ENCODE results near the gene NDC1. TPM values are rescaled to one million over a fixed set of nuclear protein-coding genes. Genes with fewer than 3 reads are reported as not detected.

Gene NDC1
- total and polyA plus RNA-seq, 2 donors (not counting 3 experiments of a cell fraction or from before 2014, with no cell fraction given), result 23.2 to 29.2 TPM

DNA sequence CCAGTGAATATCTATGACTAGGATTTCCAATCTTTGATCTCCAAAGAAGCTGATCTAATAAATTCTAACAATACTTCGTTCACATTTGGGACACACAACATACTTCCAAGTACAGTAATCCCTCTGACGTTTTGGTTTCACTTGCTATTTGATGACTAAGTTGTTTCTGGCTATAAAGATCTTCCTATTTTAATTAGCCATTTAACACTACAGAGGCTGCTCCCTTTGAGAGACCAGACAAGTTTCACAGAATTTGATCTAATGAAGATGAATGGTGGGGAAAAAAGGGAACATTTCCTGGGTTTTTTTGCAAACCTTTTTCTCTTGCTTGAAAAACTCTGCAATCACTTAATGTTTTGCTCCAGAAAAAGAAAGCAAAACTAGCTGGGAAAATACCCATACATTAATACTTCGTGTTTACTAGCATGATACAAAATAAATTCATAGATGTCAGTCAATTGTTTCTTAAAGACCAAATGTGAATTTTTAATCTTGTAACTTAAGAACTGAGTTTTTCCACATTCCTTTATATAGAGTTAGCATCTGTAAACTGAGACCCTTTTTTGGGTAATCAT lies 71.2 kb downstream of the NDC1 start:
- TF ChIP-seq POLR2AphosphoS5 (IDR thresholded peaks at IDR 0.05; ENCODE audit: insufficient read depth, low read depth, low read length) (no peak), MAX (IDR thresholded peaks at IDR 0.05; ENCODE audit: insufficient read depth, insufficient read length) (no peak), GATA2 (IDR thresholded peaks at IDR 0.05; ENCODE audit: insufficient read depth, insufficient read length, low read depth, low read length) (no peak)
- BruUV-seq (replicated peaks), result no TSS peak
- dilution Hi-C loops (cut with MboI; ENCODE audit: extremely low pct_ligation_motif_present, low sequenced_read_pairs) (no loop called here), intact Hi-C loops (cut with micrococcal nuclease) (no loop called here)
- Histone ChIP-seq H3K36me3 (ENCODE audit: control insufficient read depth in 2 of 2, extremely low read depth in 1 of 2, insufficient read depth in 2 of 2, low read length in 2 of 2) (no peaks in the 10 kb centered on the region), H3K9ac (replicated peaks; ENCODE audit: extremely low read depth, insufficient read depth, low read length) (peak overlapping the region; percentile 41), H3K4me1 (ENCODE audit: control insufficient read depth, extremely low read depth, insufficient read depth, low read length) (peaks cover 28% of the 10 kb centered on the region), H3K9me1 (replicated peaks; ENCODE audit: control insufficient read depth, extremely low read depth, insufficient read depth, low read length) (no peaks in the 10 kb centered on the region), H3K79me2 (ENCODE audit: control insufficient read depth, insufficient read depth, low read length) (no peaks in the 10 kb centered on the region), H2AFZ (ENCODE audit: low read depth, low read length) (peak overlapping the region; percentile 47), H4K20me1 (replicated peaks; ENCODE audit: control insufficient read depth, extremely low read depth, insufficient read depth, low read length) (no peaks in the 10 kb centered on the region), H3K27me3 (ENCODE audit: control insufficient read depth in 2 of 2, insufficient read depth in 2 of 2, low read length in 2 of 2) (no peaks in the 10 kb centered on the region), H3K4me2 (ENCODE audit: insufficient read depth, low read length) (peak overlapping the region; percentile 68), H3K27ac (ENCODE audit: insufficient read depth, low read depth, low read length) (peak overlapping the region; percentile 77), H3K4me3 (replicated peaks in 1 of 3; ENCODE audit: insufficient read depth in 1 of 3, low read depth in 1 of 3, low read length in 3 of 3) (peak overlapping the region in 2 of 3 experiments; percentile 18 to 40), H3K9me3 (replicated peaks; ENCODE audit: control insufficient read depth, insufficient read depth, low read length) (no peaks in the 10 kb centered on the region)
- ChIA-PET CTCF (interaction anchor here (0.8 to 2.0 kb wide), 5 partner anchors 11 to 94 kb away, joined by 3 to 7 read pairs (median 3); no protein-coding TSS in a partner anchor), POLR2A (no interaction called here)
- FAIRE-seq (peak; percentile 75), DNase-seq (ENCODE audit: low read depth, low spot score) (peak; percentile 69)

- Histone ChIP-seq H3K27me3 (ENCODE audit: control insufficient read depth in 2 of 2, insufficient read depth in 2 of 2, low read length in 2 of 2) (no peaks in the 10 kb centered on the region), H3K79me2 (ENCODE audit: control insufficient read depth, insufficient read depth, low read length) (no peaks in the 10 kb centered on the region), H3K27ac (ENCODE audit: insufficient read depth, low read depth, low read length) (peak overlapping the region; percentile 77), H3K36me3 (ENCODE audit: control insufficient read depth in 2 of 2, extremely low read depth in 1 of 2, insufficient read depth in 2 of 2, low read length in 2 of 2) (no peaks in the 10 kb centered on the region), H4K20me1 (replicated peaks; ENCODE audit: control insufficient read depth, extremely low read depth, insufficient read depth, low read length) (no peaks in the 10 kb centered on the region), H2AFZ (ENCODE audit: low read depth, low read length) (peak overlapping the region; percentile 7), H3K9ac (replicated peaks; ENCODE audit: extremely low read depth, insufficient read depth, low read length) (peak overlapping the region; percentile 41), H3K4me1 (ENCODE audit: control insufficient read depth, extremely low read depth, insufficient read depth, low read length) (peaks cover 28% of the 10 kb centered on the region), H3K4me2 (ENCODE audit: insufficient read depth, low read length) (peak overlapping the region; percentile 68), H3K4me3 (replicated peaks in 1 of 3; ENCODE audit: insufficient read depth in 1 of 3, low read depth in 1 of 3, low read length in 3 of 3) (no peak overlapping the region), H3K9me1 (replicated peaks; ENCODE audit: control insufficient read depth, extremely low read depth, insufficient read depth, low read length) (no peaks in the 10 kb centered on the region), H3K9me3 (replicated peaks; ENCODE audit: control insufficient read depth, insufficient read depth, low read length) (no peaks in the 10 kb centered on the region)
- POLR2A ChIA-PET, result no interaction called here
- CTCF ChIA-PET, result interaction anchor here (0.7 to 2.0 kb wide), 6 partner anchors 11 to 95 kb away, joined by 3 to 7 read pairs (median 3); no protein-coding TSS in a partner anchor
- FAIRE-seq (peak; percentile 68), DNase-seq (ENCODE audit: low read depth, low spot score) (no peak)
- no TSS peak for BruUV-seq (replicated peaks)
- TF ChIP-seq POLR2AphosphoS5 (IDR thresholded peaks at IDR 0.05; ENCODE audit: insufficient read depth, low read depth, low read length) (no peak), JUN (IDR thresholded peaks at IDR 0.05; ENCODE audit: borderline replicate concordance, insufficient read depth, insufficient read length, low read depth) (no peak), GATA2 (IDR thresholded peaks at IDR 0.05; ENCODE audit: insufficient read depth, insufficient read length, low read depth, low read length) (no peak), FOS (IDR thresholded peaks at IDR 0.05; ENCODE audit: borderline replicate concordance, insufficient read depth, low read length) (no peak), POLR2A (IDR thresholded peaks at IDR 0.05; ENCODE audit: low read depth, low read length) (no peak), MAX (IDR thresholded peaks at IDR 0.05; ENCODE audit: insufficient read depth, insufficient read length) (no peak), EZH2 (IDR thresholded peaks at IDR 0.05; ENCODE audit: borderline replicate concordance, low read depth, low read length, severe bottlenecking) (no peak), MYC (IDR thresholded peaks at IDR 0.05; ENCODE audit: low read depth, low read length) (no peak)
- TF ChIP-seq, protein P1, sequence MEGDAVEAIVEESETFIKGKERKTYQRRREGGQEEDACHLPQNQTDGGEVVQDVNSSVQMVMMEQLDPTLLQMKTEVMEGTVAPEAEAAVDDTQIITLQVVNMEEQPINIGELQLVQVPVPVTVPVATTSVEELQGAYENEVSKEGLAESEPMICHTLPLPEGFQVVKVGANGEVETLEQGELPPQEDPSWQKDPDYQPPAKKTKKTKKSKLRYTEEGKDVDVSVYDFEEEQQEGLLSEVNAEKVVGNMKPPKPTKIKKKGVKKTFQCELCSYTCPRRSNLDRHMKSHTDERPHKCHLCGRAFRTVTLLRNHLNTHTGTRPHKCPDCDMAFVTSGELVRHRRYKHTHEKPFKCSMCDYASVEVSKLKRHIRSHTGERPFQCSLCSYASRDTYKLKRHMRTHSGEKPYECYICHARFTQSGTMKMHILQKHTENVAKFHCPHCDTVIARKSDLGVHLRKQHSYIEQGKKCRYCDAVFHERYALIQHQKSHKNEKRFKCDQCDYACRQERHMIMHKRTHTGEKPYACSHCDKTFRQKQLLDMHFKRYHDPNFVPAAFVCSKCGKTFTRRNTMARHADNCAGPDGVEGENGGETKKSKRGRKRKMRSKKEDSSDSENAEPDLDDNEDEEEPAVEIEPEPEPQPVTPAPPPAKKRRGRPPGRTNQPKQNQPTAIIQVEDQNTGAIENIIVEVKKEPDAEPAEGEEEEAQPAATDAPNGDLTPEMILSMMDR (IDR thresholded peaks at IDR 0.05; ENCODE audit: extremely low read depth in 1 of 2, insufficient read depth in 1 of 2, low read depth in 1 of 2, low read length in 2 of 2), result no peak
- intact Hi-C loops (cut with micrococcal nuclease), result no loop called here
- dilution Hi-C loops (cut with MboI; ENCODE audit: extremely low pct_ligation_motif_present, low sequenced_read_pairs), result no loop called here
Measured at GRCh38 chr1:53766194-53766742, 71.8 kb downstream of the NDC1 start.

All from endothelial cell of umbilical vein (primary cell).